HepG2 (cell line): ENCODE results near the gene ASL. TPM values are rescaled to one million over a fixed set of nuclear protein-coding genes. Genes with fewer than 3 reads are reported as not detected.

Source experiments
- ARHGAP35 ChIP-seq: sonication (generic); formaldehyde crosslinking; IDR thresholded peaks from 2 replicates; pipeline ENCODE4 v1.9.0; 2022; ENCODE audit warnings: mild to moderate bottlenecking, inconsistent platforms, moderate library complexity, missing genetic modification reagents, borderline replicate concordance
- ARNT ChIP-seq: fragments of 450-650 bp; IDR thresholded peaks from 2 replicates; pipeline ENCODE4 v1.6.1; 2017
- DPF2 ChIP-seq: sonication (generic); formaldehyde crosslinking; IDR thresholded peaks from 2 replicates; pipeline ENCODE4 v1.4.0; 2020; ENCODE audit warnings: mild to moderate bottlenecking, low read depth, missing genetic modification reagents, borderline replicate concordance
- IKZF1 ChIP-seq: fragments of 450-650 bp; IDR thresholded peaks from 2 replicates; pipeline ENCODE4 v1.7.1; 2016
- NPAS2 ChIP-seq: sonication (generic); formaldehyde crosslinking; IDR thresholded peaks from 2 replicates; pipeline ENCODE4 v1.8.0; 2022; ENCODE audit warnings: mild to moderate bottlenecking, missing genetic modification reagents, borderline replicate concordance
- NR2F6 ChIP-seq, 2 experiments: IDR thresholded peaks; 2 replicates each; pipeline ENCODE4 v1.6.1; 2016; ENCODE audit warnings: antibody characterized with exemption in 1 of 2, mild to moderate bottlenecking in 1 of 2
- POGZ ChIP-seq: sonication (generic); formaldehyde crosslinking; IDR thresholded peaks from 2 replicates; pipeline ENCODE4 v1.4.0; 2020; ENCODE audit warnings: mild to moderate bottlenecking, missing genetic modification reagents
- PPARG ChIP-seq: conservative IDR thresholded peaks from 2 replicates; pipeline ENCODE4 v1.6.1; 2016; ENCODE audit warnings: missing biosample characterization, missing genetic modification reagents
- SMAD9 ChIP-seq: sonication (generic); formaldehyde crosslinking; IDR thresholded peaks from 2 replicates; pipeline ENCODE4 v1.5.1; 2020; ENCODE audit warnings: mild to moderate bottlenecking, missing genetic modification reagents
- SMARCE1 ChIP-seq: fragments of 450-650 bp; IDR thresholded peaks from 2 replicates; pipeline ENCODE4 v1.6.1; 2017; ENCODE audit warnings: borderline replicate concordance
- SMC3 ChIP-seq: IDR thresholded peaks from 2 replicates; pipeline ENCODE4 v1.6.1; 2011; ENCODE audit warnings: low read length, improper control_type of control experiment
- SRSF4 ChIP-seq: fragments of 200-400 bp; formaldehyde crosslinking; IDR thresholded peaks from one replicate; pipeline ENCODE4 v1.6.1; 2018; ENCODE audit warnings: mild to moderate bottlenecking, low read depth, low read length, moderate library complexity; ENCODE audit not compliant: poor library complexity, severe bottlenecking
- ZIK1 ChIP-seq: sonication (generic); formaldehyde crosslinking; IDR thresholded peaks from 2 replicates; pipeline ENCODE4 v1.5.0; 2020; ENCODE audit warnings: mild to moderate bottlenecking, low read depth, missing genetic modification reagents, borderline replicate concordance
- ZKSCAN1 ChIP-seq: fragments of 150-350 bp; IDR thresholded peaks from 2 replicates; pipeline ENCODE4 v1.6.1; 2014; ENCODE audit warnings: low read length
- ZNF12 ChIP-seq: sonication (generic); formaldehyde crosslinking; IDR thresholded peaks from 2 replicates; pipeline ENCODE4 v1.5.0; 2020; ENCODE audit warnings: missing genetic modification reagents
- ZNF720 ChIP-seq: sonication (generic); formaldehyde crosslinking; IDR thresholded peaks from 2 replicates; pipeline ENCODE4 v1.4.0; 2020; ENCODE audit warnings: missing genetic modification reagents
- polyA plus RNA-seq, 8 experiments: library from polyadenylated mRNA; depleted of rRNA in 3 of 8; stranded (reverse) in 7 of 8; unstranded in 1 of 8; fragments of >200 nt; fragmentation: Illumina TruSeq in 4 of 8; extraction: Trizol in 4 of 8; gene quantifications; 2 replicates each; pipeline versions ENCODE4 v1.2.1 to v1.2.3, GENCODE V29; 2011 to 2016; ENCODE audit warnings: low read depth in 4 of 8, missing spikeins in 1 of 8, mixed read lengths in 1 of 8; ENCODE audit not compliant: insufficient read depth in 1 of 8
- total RNA-seq, 5 experiments: library from RNA; depleted of rRNA; stranded (reverse); fragments of >200 nt; fragmentation: Illumina TruSeq; extraction: Trizol; gene quantifications; 2 replicates each; pipeline ENCODE4 v1.2.3, GENCODE V29; 2016; ENCODE audit warnings: low read depth in 1 of 5
- TF ChIP-seq, protein P1 (sequence below): sonication (generic); formaldehyde crosslinking; IDR thresholded peaks from 2 replicates; pipeline ENCODE4 v1.5.0; 2020; ENCODE audit warnings: mild to moderate bottlenecking, missing genetic modification reagents
- TF ChIP-seq, protein P2 (sequence below): sonication (generic); formaldehyde crosslinking; conservative IDR thresholded peaks from 2 replicates; pipeline ENCODE4 v1.8.1; 2023; ENCODE audit warnings: missing genetic modification reagents
- TF ChIP-seq, protein P3 (sequence below): IDR thresholded peaks from 2 replicates; pipeline ENCODE4 v1.6.1; 2016; ENCODE audit warnings: mild to moderate bottlenecking
- TF ChIP-seq, protein P4 (sequence below): sonication (generic); formaldehyde crosslinking; IDR thresholded peaks from 2 replicates; pipeline ENCODE4 v1.8.0; 2022; ENCODE audit warnings: missing genetic modification reagents, mild to moderate bottlenecking, inconsistent platforms, borderline replicate concordance

Gene ASL
- total and polyA plus RNA-seq, 2 of the 13 experiments (the other 11 are each of a cell fraction or from before 2014, with no cell fraction given): 71.4 to 96.5 TPM

DNA sequence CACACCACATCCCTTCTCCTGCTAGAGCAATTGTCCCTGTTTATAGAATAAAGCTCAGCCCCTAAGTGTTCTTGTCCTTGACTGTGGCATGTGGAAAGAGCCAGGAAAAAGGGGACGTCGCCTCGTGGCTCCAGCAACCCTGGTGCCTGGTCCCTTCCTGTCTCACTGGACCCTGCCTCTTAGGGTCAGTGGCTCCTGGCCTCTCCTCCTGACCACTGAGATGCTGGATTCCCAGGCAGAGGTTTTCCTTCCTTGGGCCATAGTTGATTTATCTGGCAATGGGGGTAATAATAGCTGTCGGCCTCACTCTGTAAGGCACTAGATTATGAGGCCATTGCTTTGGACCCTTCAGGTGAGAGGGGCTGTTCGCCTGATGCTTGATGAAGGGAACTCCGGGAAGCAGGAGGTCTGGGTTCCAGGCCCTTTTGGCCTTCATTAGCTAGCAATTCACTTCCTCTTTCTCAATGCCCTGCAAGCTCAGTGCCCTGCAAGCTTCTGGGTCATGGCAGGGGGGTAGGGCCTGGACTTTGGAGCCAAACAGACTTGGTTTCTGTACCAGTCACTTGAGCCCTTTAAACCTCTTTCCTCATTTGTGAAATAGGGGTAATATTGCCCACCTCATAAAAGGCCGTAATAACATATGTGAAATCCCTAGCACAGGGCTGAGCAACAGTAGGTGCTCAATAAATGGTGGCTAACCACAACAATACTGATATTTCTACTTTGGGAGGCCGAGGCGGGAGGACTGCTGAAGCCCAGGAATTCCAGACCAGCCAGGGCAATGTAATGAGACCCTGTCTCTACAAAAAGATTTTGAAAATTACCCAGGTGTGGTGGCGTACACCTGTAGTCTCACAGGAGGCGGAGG, 1.1 kb downstream of the ASL start (continued):
- TF ChIP-seq, protein P1, sequence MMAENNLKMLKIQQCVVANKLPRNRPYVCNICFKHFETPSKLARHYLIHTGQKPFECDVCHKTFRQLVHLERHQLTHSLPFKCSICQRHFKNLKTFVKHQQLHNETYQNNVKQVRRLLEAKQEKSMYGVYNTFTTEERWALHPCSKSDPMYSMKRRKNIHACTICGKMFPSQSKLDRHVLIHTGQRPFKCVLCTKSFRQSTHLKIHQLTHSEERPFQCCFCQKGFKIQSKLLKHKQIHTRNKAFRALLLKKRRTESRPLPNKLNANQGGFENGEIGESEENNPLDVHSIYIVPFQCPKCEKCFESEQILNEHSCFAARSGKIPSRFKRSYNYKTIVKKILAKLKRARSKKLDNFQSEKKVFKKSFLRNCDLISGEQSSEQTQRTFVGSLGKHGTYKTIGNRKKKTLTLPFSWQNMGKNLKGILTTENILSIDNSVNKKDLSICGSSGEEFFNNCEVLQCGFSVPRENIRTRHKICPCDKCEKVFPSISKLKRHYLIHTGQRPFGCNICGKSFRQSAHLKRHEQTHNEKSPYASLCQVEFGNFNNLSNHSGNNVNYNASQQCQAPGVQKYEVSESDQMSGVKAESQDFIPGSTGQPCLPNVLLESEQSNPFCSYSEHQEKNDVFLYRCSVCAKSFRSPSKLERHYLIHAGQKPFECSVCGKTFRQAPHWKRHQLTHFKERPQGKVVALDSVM (CRISPR knock-in tag): peak; percentile 70
- no peak for TF ChIP-seq NPAS2 (CRISPR knock-in tag)
- peak; percentile 68 for TF ChIP-seq NR2F6 (IDR thresholded peaks at IDR 0.05)
- TF ChIP-seq NR2F6 (CRISPR knock-in tag; IDR thresholded peaks at IDR 0.05): peak; percentile 61; the same call in 1 of the 2 replicates
- TF ChIP-seq, protein P2, sequence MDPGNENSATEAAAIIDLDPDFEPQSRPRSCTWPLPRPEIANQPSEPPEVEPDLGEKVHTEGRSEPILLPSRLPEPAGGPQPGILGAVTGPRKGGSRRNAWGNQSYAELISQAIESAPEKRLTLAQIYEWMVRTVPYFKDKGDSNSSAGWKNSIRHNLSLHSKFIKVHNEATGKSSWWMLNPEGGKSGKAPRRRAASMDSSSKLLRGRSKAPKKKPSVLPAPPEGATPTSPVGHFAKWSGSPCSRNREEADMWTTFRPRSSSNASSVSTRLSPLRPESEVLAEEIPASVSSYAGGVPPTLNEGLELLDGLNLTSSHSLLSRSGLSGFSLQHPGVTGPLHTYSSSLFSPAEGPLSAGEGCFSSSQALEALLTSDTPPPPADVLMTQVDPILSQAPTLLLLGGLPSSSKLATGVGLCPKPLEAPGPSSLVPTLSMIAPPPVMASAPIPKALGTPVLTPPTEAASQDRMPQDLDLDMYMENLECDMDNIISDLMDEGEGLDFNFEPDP (CRISPR knock-in tag): no peak
- no peak for TF ChIP-seq SMARCE1
- TF ChIP-seq, protein P3, sequence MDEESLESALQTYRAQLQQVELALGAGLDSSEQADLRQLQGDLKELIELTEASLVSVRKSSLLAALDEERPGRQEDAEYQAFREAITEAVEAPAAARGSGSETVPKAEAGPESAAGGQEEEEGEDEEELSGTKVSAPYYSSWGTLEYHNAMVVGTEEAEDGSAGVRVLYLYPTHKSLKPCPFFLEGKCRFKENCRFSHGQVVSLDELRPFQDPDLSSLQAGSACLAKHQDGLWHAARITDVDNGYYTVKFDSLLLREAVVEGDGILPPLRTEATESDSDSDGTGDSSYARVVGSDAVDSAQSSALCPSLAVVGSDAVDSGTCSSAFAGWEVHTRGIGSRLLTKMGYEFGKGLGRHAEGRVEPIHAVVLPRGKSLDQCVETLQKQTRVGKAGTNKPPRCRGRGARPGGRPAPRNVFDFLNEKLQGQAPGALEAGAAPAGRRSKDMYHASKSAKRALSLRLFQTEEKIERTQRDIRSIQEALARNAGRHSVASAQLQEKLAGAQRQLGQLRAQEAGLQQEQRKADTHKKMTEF: 0 out of 2 replicates have a peak, but pooled peaks have one; percentile 36
- no peak for TF ChIP-seq SMC3
- no peak for TF ChIP-seq ZIK1 (CRISPR knock-in tag)
- TF ChIP-seq POGZ (CRISPR knock-in tag): 0 out of 2 replicates have a peak, but pooled peaks have one; percentile 33
- no peak for TF ChIP-seq ZNF720
- TF ChIP-seq PPARG (CRISPR knock-in tag): peak; percentile 39; the same call in 1 of the 2 replicates
- TF ChIP-seq, protein P4, sequence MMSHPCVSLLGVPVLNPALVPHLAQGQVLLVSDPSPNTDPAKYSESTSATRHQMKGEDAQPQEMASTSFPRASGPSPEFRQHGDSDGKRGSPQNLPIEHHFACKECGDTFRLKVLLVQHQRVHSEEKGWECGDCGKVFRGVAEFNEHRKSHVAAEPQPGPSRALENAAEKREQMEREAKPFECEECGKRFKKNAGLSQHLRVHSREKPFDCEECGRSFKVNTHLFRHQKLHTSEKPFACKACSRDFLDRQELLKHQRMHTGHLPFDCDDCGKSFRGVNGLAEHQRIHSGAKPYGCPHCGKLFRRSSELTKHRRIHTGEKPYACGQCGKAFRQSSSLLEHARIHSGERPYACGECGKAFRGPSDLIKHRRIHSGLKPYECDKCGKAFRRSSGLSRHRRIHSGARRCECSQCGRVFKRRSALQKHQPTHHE (CRISPR knock-in tag): no peak
- 0 out of 2 replicates have a peak, but pooled peaks have one; percentile 16 for TF ChIP-seq DPF2 (CRISPR knock-in tag)
- no peak for TF ChIP-seq ZNF12 (CRISPR knock-in tag)
- no peak for TF ChIP-seq IKZF1
- no peak for TF ChIP-seq ARNT
- TF ChIP-seq SMAD9: no peak
- no peak for TF ChIP-seq ARHGAP35 (CRISPR knock-in tag)
- no peak for TF ChIP-seq ZKSCAN1
- TF ChIP-seq SRSF4: no peak
